Natural killer cell treated with Interleukin-12 subunit alpha and Interleukin-12 subunit beta and Interleukin-15 and Interleukin-18, amount 100 ng/mL, for 72 hours (primary cell): ENCODE data around the gene NCS1. TPM values are rescaled to one million over a fixed set of nuclear protein-coding genes. Genes with fewer than 3 reads are reported as not detected.

Experiments used
- ATAC-seq, 2 donors: fragments of 150-1000 bp; cut with Tn5 transposase in 1 of 2; sonication (Bioruptor Pico), chemical (Tn5 transposase) in 1 of 2; 2 replicates each; pipeline ENCODE4 v1.10.0; 2021
- DNase-seq: peaks from one replicate; pipeline ENCODE4 v3.0.0; 2022; ENCODE audit warnings: low spot score
- H3K27ac Mint-ChIP-seq, 2 donors: 1 replicate in 1 of 2; 2 replicates in 1 of 2; pipeline ENCODE4 v1.8.0; 2022; ENCODE audit warnings: mixed read lengths in 2 of 2, mild to moderate bottlenecking in 1 of 2, moderate library complexity in 1 of 2
- H3K27me3 Mint-ChIP-seq, 2 donors: 1 replicate in 1 of 2; 2 replicates in 1 of 2; pipeline ENCODE4 v1.8.0; 2022; ENCODE audit warnings: mixed read lengths in 2 of 2
- H3K36me3 Mint-ChIP-seq: one replicate; pipeline ENCODE4 v1.8.0; 2022; ENCODE audit warnings: mixed read lengths
- H3K4me1 Mint-ChIP-seq, 2 donors: 1 replicate in 1 of 2; 2 replicates in 1 of 2; pipeline ENCODE4 v1.8.0; 2022; ENCODE audit warnings: low read depth in 2 of 2, mixed read lengths in 2 of 2, mild to moderate bottlenecking in 1 of 2
- H3K4me3 Mint-ChIP-seq: one replicate; pipeline ENCODE4 v1.8.0; 2022; ENCODE audit warnings: mixed read lengths
- H3K9me3 Mint-ChIP-seq: 2 replicates; pipeline ENCODE4 v1.8.0; 2022; ENCODE audit warnings: mixed read lengths
- total RNA-seq, 2 donors: library from RNA; stranded (reverse); gene quantifications; one replicate each; pipeline ENCODE4 v1.2.3, GENCODE V29; 2022

NCS1 gene
- 10 to 100 TPM; 31.0 to 38.1 TPM for total RNA-seq

DNA sequence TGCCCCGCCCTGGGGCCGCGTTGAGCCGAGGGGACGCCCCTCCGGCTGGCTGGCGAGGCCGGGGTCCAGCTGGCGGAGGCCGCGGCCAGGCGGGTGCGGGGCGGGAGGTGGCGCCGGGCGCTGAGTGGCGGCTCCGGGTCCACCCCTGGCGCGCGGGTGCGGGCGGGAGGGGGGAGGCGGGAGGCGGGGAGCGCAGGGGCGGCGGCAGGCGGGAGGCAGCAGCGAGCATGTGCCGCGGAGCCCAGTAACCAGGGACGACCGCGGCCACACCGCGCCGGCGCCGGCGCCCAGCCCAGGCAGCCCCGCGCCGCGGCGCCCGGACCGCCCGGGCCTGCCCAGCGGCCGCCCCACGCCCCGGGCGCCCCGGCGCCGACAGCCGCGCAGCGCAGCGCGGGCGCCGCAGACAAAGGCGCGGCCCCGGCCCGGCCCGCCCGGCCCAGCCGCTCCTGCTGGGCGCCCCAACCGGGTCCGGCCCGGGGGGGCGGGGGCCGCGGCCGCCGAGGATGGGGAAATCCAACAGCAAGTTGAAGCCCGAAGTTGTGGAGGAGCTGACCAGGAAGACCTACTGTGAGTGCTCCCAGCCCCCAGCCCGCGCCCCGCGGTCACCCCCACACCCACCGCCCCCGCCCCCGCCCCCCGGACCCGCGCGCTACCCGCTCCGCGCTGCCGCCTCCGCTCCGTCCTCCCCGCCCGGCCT is at the start of gene NCS1:
NCS1 (plus strand) TSS at position 244 of the 697 bp plus-strand sequence; CDS start at position 504, 260 bp downstream.
- ATAC-seq (peak; percentile 81 to 86), DNase-seq (peak; percentile 84)
- peaks cover under 1 to 21% of the 10 kb centered on the region in 2 donors for H3K4me1 Mint-ChIP-seq
- no peaks in the 10 kb centered on the region for H3K36me3 Mint-ChIP-seq
- H3K27ac Mint-ChIP-seq, result peak within 1 kb of the TSS in 1 of 2 donors; percentile 59
- no peaks in the 10 kb centered on the region for H3K9me3 Mint-ChIP-seq
- H3K4me3 Mint-ChIP-seq, result peak within 1 kb of the TSS; percentile 81
- no peaks in the 10 kb centered on the region for H3K27me3 Mint-ChIP-seq

DNA sequence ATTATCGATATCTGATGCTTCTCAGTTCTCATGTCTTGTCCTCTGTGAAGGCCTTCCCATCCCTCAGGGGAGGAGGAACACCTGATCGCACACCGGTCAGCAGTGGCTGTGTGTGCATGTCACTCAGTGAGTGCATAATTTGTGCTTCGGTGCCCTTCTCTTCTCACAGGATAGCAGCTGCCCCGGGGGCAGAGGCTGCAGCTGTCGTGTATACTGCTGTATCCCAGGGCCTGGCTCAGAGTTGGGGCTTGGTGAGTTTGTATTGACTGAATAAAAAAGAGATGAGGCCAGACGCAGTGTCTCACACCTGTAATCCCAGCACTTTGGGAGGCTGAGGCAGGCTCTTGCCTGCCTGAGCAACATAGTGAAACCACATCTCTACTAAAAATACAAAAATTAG is 49.7 kb upstream of the NCS1 start:
- no peaks in the 10 kb centered on the region for H3K9me3 Mint-ChIP-seq
- peaks cover 5% of the 10 kb centered on the region for H3K36me3 Mint-ChIP-seq
- no peak overlapping the region for H3K4me3 Mint-ChIP-seq
- no peak for ATAC-seq
- H3K27ac Mint-ChIP-seq, result peak overlapping the region in 1 of 2 donors; percentile 76
- DNase-seq, result no peak
- no peaks in the 10 kb centered on the region for H3K27me3 Mint-ChIP-seq
- peaks cover 10 to 20% of the 10 kb centered on the region in 2 donors for H3K4me1 Mint-ChIP-seq

- Mint-ChIP-seq H3K4me1 (peaks cover 28 to 33% of the 10 kb centered on the region in 2 donors), H3K36me3 (peaks cover 5% of the 10 kb centered on the region), H3K27me3 (no peaks in the 10 kb centered on the region), H3K27ac (no peak overlapping the region), H3K9me3 (no peaks in the 10 kb centered on the region), H3K4me3 (no peak overlapping the region)
- DNase-seq (no peak), ATAC-seq (no peak)
These were observed 47.9 kb upstream of the NCS1 start for GRCh38 chr9:130124085-130124860.

GRCh38 chr9:130126721-130127433 is 45.3 kb upstream of the NCS1 start:
- DNase-seq, result no peak
- Mint-ChIP-seq H3K9me3 (no peaks in the 10 kb centered on the region), H3K4me1 (peaks cover 49% of the 10 kb centered on the region in 2 donors), H3K36me3 (peaks cover 13% of the 10 kb centered on the region), H3K4me3 (peak overlapping the region; percentile 60), H3K27ac (peak overlapping the region; percentile 98 to 100), H3K27me3 (no peaks in the 10 kb centered on the region)
- ATAC-seq, result no peak

- Mint-ChIP-seq H3K4me1 (peaks cover 56 to 58% of the 10 kb centered on the region in 2 donors), H3K27ac (peak overlapping the region; percentile 98 to 100), H3K9me3 (no peaks in the 10 kb centered on the region), H3K36me3 (peaks cover 13% of the 10 kb centered on the region), H3K4me3 (peak overlapping the region; percentile 82), H3K27me3 (no peaks in the 10 kb centered on the region)
- ATAC-seq, result peak; percentile 86 to 92
- peak; percentile 86 for DNase-seq
These were observed 44.0 kb upstream of the NCS1 start for GRCh38 chr9:130128251-130128650.

DNA sequence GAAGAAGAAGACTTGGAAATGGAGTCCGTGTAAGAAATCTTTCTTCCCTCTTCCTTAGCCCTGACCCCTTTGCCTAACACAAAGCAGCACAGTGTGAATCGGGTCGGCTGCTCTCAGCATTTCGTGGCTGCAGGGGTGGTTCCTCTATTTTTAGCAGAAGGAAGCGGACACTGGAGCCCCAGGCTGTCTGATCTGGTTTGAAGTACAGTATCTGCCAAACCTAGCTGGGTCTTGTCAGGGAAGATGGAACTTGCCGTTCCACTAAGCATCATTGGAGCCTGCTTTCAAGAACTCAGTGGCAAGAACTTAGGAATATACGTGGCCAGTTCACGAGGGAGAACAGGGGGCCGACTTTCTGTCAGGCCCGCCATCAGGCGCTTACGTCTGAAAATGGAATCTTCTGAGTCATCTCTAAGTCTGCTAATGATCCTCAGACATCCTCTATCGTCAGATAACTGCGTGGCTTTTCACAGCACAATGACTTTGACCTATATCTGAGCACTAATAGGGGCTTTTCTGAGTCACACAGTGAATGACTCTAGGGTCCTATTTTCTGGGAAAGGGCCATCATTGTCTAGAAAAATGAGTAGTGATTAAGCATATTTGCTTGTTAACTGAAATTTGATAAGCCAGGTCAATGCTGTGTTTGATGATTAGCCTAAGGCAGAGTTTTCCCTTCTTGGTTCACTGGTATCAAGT is 43.3 kb upstream of the NCS1 start:
- H3K27me3 Mint-ChIP-seq, result no peaks in the 10 kb centered on the region
- peaks cover 13% of the 10 kb centered on the region for H3K36me3 Mint-ChIP-seq
- DNase-seq (peak; percentile 80), ATAC-seq (peak; percentile 90 to 93)
- H3K9me3 Mint-ChIP-seq, result no peaks in the 10 kb centered on the region
- peak overlapping the region; percentile 82 for H3K4me3 Mint-ChIP-seq
- H3K4me1 Mint-ChIP-seq, result peaks cover 63 to 64% of the 10 kb centered on the region in 2 donors
- H3K27ac Mint-ChIP-seq, result peak overlapping the region; percentile 98 to 100

DNA sequence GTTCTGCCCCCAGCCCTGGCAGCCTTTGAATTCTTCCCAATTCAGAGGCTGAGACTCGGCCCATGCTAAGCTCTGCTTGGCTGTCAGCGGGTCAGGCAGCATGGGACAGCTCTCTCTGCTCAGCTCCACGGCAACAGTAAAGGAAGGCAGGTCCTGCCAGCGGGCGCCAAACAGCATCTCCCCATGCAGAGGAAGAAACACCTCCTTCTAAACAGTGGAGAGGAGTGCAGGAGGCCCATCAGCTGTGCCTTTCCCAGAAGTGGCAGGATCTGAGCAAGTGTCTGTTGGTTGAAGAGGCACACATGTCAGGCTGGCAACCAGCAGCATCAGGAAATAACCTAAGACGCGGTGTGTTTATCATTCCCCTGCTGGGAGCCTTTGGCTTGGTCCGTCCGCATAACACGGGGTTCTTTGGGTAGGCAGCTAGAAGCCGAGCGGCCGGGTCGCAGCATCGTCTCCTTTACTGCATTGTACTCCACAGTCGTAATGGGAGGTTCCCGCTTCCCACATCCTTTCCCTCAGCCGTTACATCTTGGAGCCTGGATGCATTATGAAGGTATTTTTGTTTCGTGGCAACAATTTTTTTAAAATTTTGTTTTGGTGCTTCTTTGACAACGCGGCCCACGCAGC is 42.7 kb upstream of the NCS1 start:
- peak in 1 of 2 donors; percentile 12 for ATAC-seq
- H3K27ac Mint-ChIP-seq, result peak overlapping the region; percentile 98 to 100

GRCh38 chr9:130132746-130133145 is 39.5 kb upstream of the NCS1 start:
- H3K27ac Mint-ChIP-seq, result peak overlapping the region; percentile 98 to 100
- H3K27me3 Mint-ChIP-seq, result no peaks in the 10 kb centered on the region
- peaks cover 19% of the 10 kb centered on the region for H3K36me3 Mint-ChIP-seq
- H3K4me3 Mint-ChIP-seq, result peak overlapping the region; percentile 7
- DNase-seq, result no peak
- H3K9me3 Mint-ChIP-seq, result no peaks in the 10 kb centered on the region
- ATAC-seq, result no peak
- peaks cover 73 to 80% of the 10 kb centered on the region in 2 donors for H3K4me1 Mint-ChIP-seq

More for the DNA sequence above, 42.7 kb upstream of the NCS1 start:
- H3K9me3 Mint-ChIP-seq, result no peaks in the 10 kb centered on the region
- peak overlapping the region; percentile 82 for H3K4me3 Mint-ChIP-seq
- DNase-seq, result no peak
- H3K36me3 Mint-ChIP-seq, result peaks cover 13% of the 10 kb centered on the region
- H3K27me3 Mint-ChIP-seq, result no peaks in the 10 kb centered on the region
- peaks cover 64 to 65% of the 10 kb centered on the region in 2 donors for H3K4me1 Mint-ChIP-seq

DNA sequence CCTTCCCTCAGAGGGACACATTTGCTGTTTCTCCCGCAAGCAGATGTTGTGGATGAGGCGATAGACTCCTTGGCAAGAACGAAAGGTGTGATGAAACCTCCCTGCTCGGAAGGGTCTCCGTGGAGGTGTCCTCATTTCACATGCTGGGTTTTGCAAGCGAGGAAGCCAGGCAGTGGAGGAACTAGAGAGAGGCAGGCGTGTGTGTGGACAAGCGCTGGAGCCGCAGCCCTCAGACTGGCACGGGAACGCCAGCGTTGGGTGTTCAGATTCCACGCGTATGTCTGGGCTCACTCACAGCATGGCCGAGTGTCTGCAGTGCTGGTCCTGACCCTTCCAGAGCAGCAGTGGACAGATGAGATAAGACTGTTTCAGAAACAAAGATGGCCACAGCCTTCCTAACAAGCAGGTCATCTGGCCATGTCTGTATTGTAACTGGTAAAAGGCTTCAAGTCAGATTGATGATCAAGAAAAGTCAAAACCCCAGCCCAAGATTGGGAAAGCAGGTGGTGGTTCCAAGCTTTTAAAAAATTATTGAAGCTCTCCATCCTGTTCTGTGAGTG is 35.0 kb upstream of the NCS1 start:
- peaks cover 74 to 80% of the 10 kb centered on the region in 2 donors for H3K4me1 Mint-ChIP-seq
- peaks cover 11% of the 10 kb centered on the region for H3K36me3 Mint-ChIP-seq
- no peaks in the 10 kb centered on the region for H3K9me3 Mint-ChIP-seq
- DNase-seq, result peak; percentile 15
- ATAC-seq, result no peak
- H3K27me3 Mint-ChIP-seq, result no peaks in the 10 kb centered on the region
- H3K27ac Mint-ChIP-seq, result peak overlapping the region; percentile 88 to 100
- peak overlapping the region; percentile 15 for H3K4me3 Mint-ChIP-seq

- peak overlapping the region; percentile 53 for H3K4me3 Mint-ChIP-seq
- H3K36me3 Mint-ChIP-seq, result peaks cover 11% of the 10 kb centered on the region
- ATAC-seq, result no peak
- H3K9me3 Mint-ChIP-seq, result no peaks in the 10 kb centered on the region
- H3K27ac Mint-ChIP-seq, result peak overlapping the region; percentile 88 to 94
- H3K27me3 Mint-ChIP-seq, result no peaks in the 10 kb centered on the region
- DNase-seq, result peak; percentile 2
- H3K4me1 Mint-ChIP-seq, result peaks cover 74 to 81% of the 10 kb centered on the region in 2 donors
These were observed 34.5 kb upstream of the NCS1 start for GRCh38 chr9:130137641-130138081.

GRCh38 chr9:130138171-130138653 is 34.0 kb upstream of the NCS1 start:
- Mint-ChIP-seq H3K4me3 (peak overlapping the region; percentile 53), H3K36me3 (peaks cover 11% of the 10 kb centered on the region), H3K4me1 (peaks cover 69 to 78% of the 10 kb centered on the region in 2 donors), H3K9me3 (no peaks in the 10 kb centered on the region), H3K27ac (peak overlapping the region; percentile 88 to 94), H3K27me3 (no peaks in the 10 kb centered on the region)
- DNase-seq, result peak; percentile 71
- ATAC-seq, result peak; percentile 71 to 73

GRCh38 chr9:130138791-130139190 is 33.4 kb upstream of the NCS1 start:
- peaks cover 67 to 78% of the 10 kb centered on the region in 2 donors for H3K4me1 Mint-ChIP-seq
- H3K27me3 Mint-ChIP-seq, result peaks cover 0 to 2% of the 10 kb centered on the region in 2 donors
- peaks cover 11% of the 10 kb centered on the region for H3K36me3 Mint-ChIP-seq
- H3K9me3 Mint-ChIP-seq, result no peaks in the 10 kb centered on the region
- H3K4me3 Mint-ChIP-seq, result peak overlapping the region; percentile 53
- peak; percentile 22 for DNase-seq
- no peak for ATAC-seq
- H3K27ac Mint-ChIP-seq, result peak overlapping the region; percentile 88 to 94
